KG1 (cell line): ENCODE results near the gene PDSS1.

Experiments
- DNase-seq: peaks from one replicate; lab custom pipeline; 2025; lab: John Stamatoyannopoulos, UW

PDSS1 gene

GRCh38 chr10:26699631-26700030 is 2.1 kb downstream of the PDSS1 start:
- DNase-seq: no peak

GRCh38 chr10:26700884-26701630 is 3.6 kb downstream of the PDSS1 start:
- DNase-seq: no peak

GRCh38 chr10:26703096-26703495 is 5.6 kb downstream of the PDSS1 start:
- DNase-seq: no peak

- no peak for DNase-seq
These were observed 6.5 kb downstream of the PDSS1 start for GRCh38 chr10:26703974-26704373.

GRCh38 chr10:26706206-26706605 is 8.7 kb downstream of the PDSS1 start:
- DNase-seq: no peak

GRCh38 chr10:26706936-26707335 is 9.4 kb downstream of the PDSS1 start:
- no peak for DNase-seq

GRCh38 chr10:26711324-26711723 is 13.8 kb downstream of the PDSS1 start:
- DNase-seq: no peak

GRCh38 chr10:26714415-26715136 is 17.1 kb downstream of the PDSS1 start:
- no peak for DNase-seq

GRCh38 chr10:26715137-26715487 is 17.6 kb downstream of the PDSS1 start:
- no peak for DNase-seq

GRCh38 chr10:26717476-26717875 is 20.0 kb downstream of the PDSS1 start:
- DNase-seq: no peak

GRCh38 chr10:26721561-26721960 is 24.1 kb downstream of the PDSS1 start:
- no peak for DNase-seq

GRCh38 chr10:26723016-26723415 is 25.5 kb downstream of the PDSS1 start:
- DNase-seq: no peak

- peak; percentile 44 for DNase-seq
These were observed 28.6 kb downstream of the PDSS1 start for GRCh38 chr10:26725837-26726727.

- DNase-seq: no peak
These were observed 29.5 kb downstream of the PDSS1 start for GRCh38 chr10:26727005-26727404.

GRCh38 chr10:26728957-26729356 is 31.5 kb downstream of the PDSS1 start:
- no peak for DNase-seq

- no peak for DNase-seq
These were observed 31.9 kb downstream of the PDSS1 start for GRCh38 chr10:26729395-26729794.

- DNase-seq: no peak
These were observed 33.1 kb downstream of the PDSS1 start for GRCh38 chr10:26730552-26730951.

GRCh38 chr10:26733750-26734568 is 36.5 kb downstream of the PDSS1 start:
- DNase-seq: no peak

- DNase-seq: no peak
These were observed 37.9 kb downstream of the PDSS1 start for GRCh38 chr10:26735435-26735834.

GRCh38 chr10:26737730-26738129 is 40.2 kb downstream of the PDSS1 start:
- DNase-seq: no peak

GRCh38 chr10:26738301-26738911 is 40.9 kb downstream of the PDSS1 start:
- DNase-seq: no peak
